SU-DHL-6 (cell line): ENCODE results near the gene RPRD1B.

Experiments
- EZH2phosphoT487 ChIP-seq: fragments of 200-600 bp; sonication (generic), shearing (Covaris generic); conservative IDR thresholded peaks from 2 replicates; pipeline ENCODE4 v1.6.1; 2018; ENCODE audit warnings: mild to moderate bottlenecking, antibody characterized with exemption, low read length, moderate library complexity, mixed read lengths
- TF ChIP-seq, protein P1 (sequence below): fragments of 200-600 bp; sonication (generic); IDR thresholded peaks from one replicate; pipeline ENCODE4 v1.5.1; 2017; ENCODE audit warnings: antibody characterized with exemption, mild to moderate bottlenecking, low read length, moderate library complexity; ENCODE audit not compliant: insufficient read depth, poor library complexity, severe bottlenecking

DNA sequence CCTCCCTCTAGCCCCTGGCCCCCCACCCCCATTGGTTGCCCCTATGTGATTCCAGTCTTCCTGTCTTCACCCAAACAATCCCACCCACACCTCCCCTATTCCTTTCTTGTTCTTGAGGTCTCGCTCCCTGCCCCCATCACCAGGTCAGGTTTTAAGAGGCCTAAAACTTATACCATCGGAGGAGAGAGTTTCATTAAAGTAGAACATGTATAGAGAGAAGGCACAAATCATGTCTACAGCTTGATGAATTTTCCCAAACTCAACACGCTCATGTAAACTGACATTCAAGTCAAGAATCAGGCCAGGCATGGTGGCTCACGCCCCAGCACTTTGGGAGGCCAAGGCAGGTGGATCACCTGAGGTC lies 87.1 kb downstream of the RPRD1B start:
- TF ChIP-seq, protein P1, sequence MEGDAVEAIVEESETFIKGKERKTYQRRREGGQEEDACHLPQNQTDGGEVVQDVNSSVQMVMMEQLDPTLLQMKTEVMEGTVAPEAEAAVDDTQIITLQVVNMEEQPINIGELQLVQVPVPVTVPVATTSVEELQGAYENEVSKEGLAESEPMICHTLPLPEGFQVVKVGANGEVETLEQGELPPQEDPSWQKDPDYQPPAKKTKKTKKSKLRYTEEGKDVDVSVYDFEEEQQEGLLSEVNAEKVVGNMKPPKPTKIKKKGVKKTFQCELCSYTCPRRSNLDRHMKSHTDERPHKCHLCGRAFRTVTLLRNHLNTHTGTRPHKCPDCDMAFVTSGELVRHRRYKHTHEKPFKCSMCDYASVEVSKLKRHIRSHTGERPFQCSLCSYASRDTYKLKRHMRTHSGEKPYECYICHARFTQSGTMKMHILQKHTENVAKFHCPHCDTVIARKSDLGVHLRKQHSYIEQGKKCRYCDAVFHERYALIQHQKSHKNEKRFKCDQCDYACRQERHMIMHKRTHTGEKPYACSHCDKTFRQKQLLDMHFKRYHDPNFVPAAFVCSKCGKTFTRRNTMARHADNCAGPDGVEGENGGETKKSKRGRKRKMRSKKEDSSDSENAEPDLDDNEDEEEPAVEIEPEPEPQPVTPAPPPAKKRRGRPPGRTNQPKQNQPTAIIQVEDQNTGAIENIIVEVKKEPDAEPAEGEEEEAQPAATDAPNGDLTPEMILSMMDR: no peak
- no peak for TF ChIP-seq EZH2phosphoT487
